ENCODE results near the gene TLE3.

Gene TLE3

GRCh38 chr15:70046679-70047369 lies 50.9 kb downstream of the TLE3 start:
- no peak for DNase-seq

- no peak for DNase-seq
Observed at GRCh38 chr15:70045045-70045444, 52.7 kb downstream of the TLE3 start.

- DNase-seq = no peak
Observed at GRCh38 chr15:70044168-70044567, 53.5 kb downstream of the TLE3 start.

GRCh38 chr15:70043590-70043989 lies 54.1 kb downstream of the TLE3 start:
- DNase-seq = no peak

GRCh38 chr15:70042553-70043214 lies 55.0 kb downstream of the TLE3 start:
- no peak for DNase-seq

GRCh38 chr15:70039917-70040316 lies 57.8 kb downstream of the TLE3 start:
- DNase-seq = no peak

- DNase-seq = no peak
Observed at GRCh38 chr15:70038730-70039392, 58.9 kb downstream of the TLE3 start.

GRCh38 chr15:70037292-70037640 lies 60.5 kb downstream of the TLE3 start:
- DNase-seq = no peak

- no peak for DNase-seq
Observed at GRCh38 chr15:70036585-70037291, 61.0 kb downstream of the TLE3 start.

GRCh38 chr15:70035719-70036077 lies 62.0 kb downstream of the TLE3 start:
- no peak for DNase-seq

GRCh38 chr15:70035051-70035718 lies 62.5 kb downstream of the TLE3 start:
- DNase-seq = no peak

- no peak for DNase-seq
Observed at GRCh38 chr15:70034596-70034995, 63.1 kb downstream of the TLE3 start.

GRCh38 chr15:70034141-70034540 lies 63.6 kb downstream of the TLE3 start:
- DNase-seq = no peak

- DNase-seq = no peak
Observed at GRCh38 chr15:70033529-70034140, 64.1 kb downstream of the TLE3 start.

- DNase-seq = no peak
Observed at GRCh38 chr15:70033109-70033508, 64.6 kb downstream of the TLE3 start.

GRCh38 chr15:70032509-70032908 lies 65.2 kb downstream of the TLE3 start:
- no peak for DNase-seq

GRCh38 chr15:70031713-70032112 lies 66.0 kb downstream of the TLE3 start:
- DNase-seq = no peak

GRCh38 chr15:70031261-70031660 lies 66.5 kb downstream of the TLE3 start:
- no peak for DNase-seq

GRCh38 chr15:70030851-70031250 lies 66.9 kb downstream of the TLE3 start:
- no peak for DNase-seq

GRCh38 chr15:70029297-70029701 lies 68.4 kb downstream of the TLE3 start:
- no peak for DNase-seq

- no peak for DNase-seq
Observed at GRCh38 chr15:70027518-70027917, 70.2 kb downstream of the TLE3 start.

- DNase-seq = no peak
Observed at GRCh38 chr15:70026991-70027390, 70.7 kb downstream of the TLE3 start.
